Transverse colon (tissue), 4 donors: ENCODE data around the gene EPHB6. TPM values are rescaled to one million over a fixed set of nuclear protein-coding genes. Genes with fewer than 3 reads are reported as not detected.

Experiments
- DNase-seq: peaks from one replicate; pipeline ENCODE4 v3.0.0-alpha.2; 2019
- H3K27ac ChIP-seq, 4 donors: fragments of 200-600 bp; sonication (generic); 2 replicates each; pipeline ENCODE4 v1.5.1; 2016 to 2018; ENCODE audit warnings: inconsistent platforms in 4 of 4
- H3K27me3 ChIP-seq: fragments of 200-600 bp; sonication (generic); 2 replicates; pipeline ENCODE4 v1.5.1; 2017; ENCODE audit warnings: inconsistent platforms
- H3K36me3 ChIP-seq, 4 donors: fragments of 200-600 bp; sonication (generic); 2 replicates each; pipeline ENCODE4 v1.5.1; 2017 to 2019; ENCODE audit warnings: inconsistent platforms in 4 of 4
- H3K4me1 ChIP-seq, 4 donors: fragments of 200-600 bp; sonication (generic); 2 replicates each; pipeline ENCODE4 v1.5.1; 2017 to 2020; ENCODE audit warnings: inconsistent platforms in 4 of 4
- H3K4me3 ChIP-seq, 4 donors: fragments of 200-600 bp; sonication (generic); 1 replicate in 1 of 4; 2 replicates in 3 of 4; pipeline versions ENCODE4 v1.5.1 to v1.6.1; 2017 to 2019; ENCODE audit warnings: inconsistent platforms in 4 of 4
- H3K9me3 ChIP-seq, 2 donors: fragments of 200-600 bp; sonication (generic); 2 replicates each; pipeline ENCODE4 v1.5.1; 2017 to 2019; ENCODE audit warnings: inconsistent platforms in 2 of 2
- EP300 ChIP-seq: sonication (generic); formaldehyde crosslinking; IDR thresholded peaks from one replicate; pipeline ENCODE4 v1.6.1; 2017; ENCODE audit warnings: antibody characterized with exemption, low read depth
- POLR2A ChIP-seq: fragments of 450-650 bp; IDR thresholded peaks from one replicate; pipeline ENCODE4 v1.6.1; 2016; ENCODE audit warnings: antibody characterized with exemption, mild to moderate bottlenecking, moderate library complexity
- POLR2AphosphoS5 ChIP-seq, 3 donors: sonication (generic); formaldehyde crosslinking; IDR thresholded peaks; one replicate each; pipeline ENCODE4 v1.6.1; 2016; ENCODE audit warnings: antibody characterized with exemption in 3 of 3
- WGBS, 2 donors: methylation state at CpG; one replicate each; pipeline ENCODE4 v1.1.5; 2018; ENCODE audit warnings: low coverage in 1 of 2; 5-methylcytosine and 5-hydroxymethylcytosine counted together
- in situ Hi-C, 4 donors: fragments of 200-750 bp; cut with MboI; loops; one replicate each; pipeline versions ENCODE4 v1.15.0 to v1.15.1; 2017; ENCODE audit warnings: low sequenced_read_pairs in 3 of 4, low pct_ligation_motif_present in 1 of 4, low pct_unique_long_range_greater_than_20kb in 1 of 4
- intact Hi-C: fragments of 100-400 bp; cut with DNase I; formaldehyde crosslinking; loops from one replicate; pipeline ENCODE4 v1.15.1; 2023; ENCODE audit warnings: low total_unique reads
- total RNA-seq, 4 donors: library from RNA; depleted of rRNA; stranded (reverse); fragments of >200 nt; gene quantifications; one replicate each; pipeline ENCODE4 v1.1.0, GENCODE V29; 2016
- TF ChIP-seq, protein P1 (sequence below), 5 experiments: fragments of 200-600 bp in 3 of 5; fragments of 450-650 bp in 2 of 5; sonication (generic) in 3 of 5; IDR thresholded peaks; 1 replicate in 2 of 5; 2 replicates in 3 of 5; pipeline ENCODE4 v1.5.1; 2016 to 2017; ENCODE audit warnings: antibody characterized with exemption in 5 of 5, inconsistent platforms in 3 of 5, mild to moderate bottlenecking in 2 of 5, moderate library complexity in 1 of 5

The EPHB6 gene, protein sequence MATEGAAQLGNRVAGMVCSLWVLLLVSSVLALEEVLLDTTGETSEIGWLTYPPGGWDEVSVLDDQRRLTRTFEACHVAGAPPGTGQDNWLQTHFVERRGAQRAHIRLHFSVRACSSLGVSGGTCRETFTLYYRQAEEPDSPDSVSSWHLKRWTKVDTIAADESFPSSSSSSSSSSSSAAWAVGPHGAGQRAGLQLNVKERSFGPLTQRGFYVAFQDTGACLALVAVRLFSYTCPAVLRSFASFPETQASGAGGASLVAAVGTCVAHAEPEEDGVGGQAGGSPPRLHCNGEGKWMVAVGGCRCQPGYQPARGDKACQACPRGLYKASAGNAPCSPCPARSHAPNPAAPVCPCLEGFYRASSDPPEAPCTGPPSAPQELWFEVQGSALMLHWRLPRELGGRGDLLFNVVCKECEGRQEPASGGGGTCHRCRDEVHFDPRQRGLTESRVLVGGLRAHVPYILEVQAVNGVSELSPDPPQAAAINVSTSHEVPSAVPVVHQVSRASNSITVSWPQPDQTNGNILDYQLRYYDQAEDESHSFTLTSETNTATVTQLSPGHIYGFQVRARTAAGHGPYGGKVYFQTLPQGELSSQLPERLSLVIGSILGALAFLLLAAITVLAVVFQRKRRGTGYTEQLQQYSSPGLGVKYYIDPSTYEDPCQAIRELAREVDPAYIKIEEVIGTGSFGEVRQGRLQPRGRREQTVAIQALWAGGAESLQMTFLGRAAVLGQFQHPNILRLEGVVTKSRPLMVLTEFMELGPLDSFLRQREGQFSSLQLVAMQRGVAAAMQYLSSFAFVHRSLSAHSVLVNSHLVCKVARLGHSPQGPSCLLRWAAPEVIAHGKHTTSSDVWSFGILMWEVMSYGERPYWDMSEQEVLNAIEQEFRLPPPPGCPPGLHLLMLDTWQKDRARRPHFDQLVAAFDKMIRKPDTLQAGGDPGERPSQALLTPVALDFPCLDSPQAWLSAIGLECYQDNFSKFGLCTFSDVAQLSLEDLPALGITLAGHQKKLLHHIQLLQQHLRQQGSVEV
- total RNA-seq = 10 to 100 TPM in 1 of 4 donors, 1 to 10 TPM in 3; 2.9 to 10.2 (median 4.5) TPM

GRCh38 chr7:142854372-142855113 is at the start of gene EPHB6:
EPHB6 (plus strand) TSS chr7:142855076; CDS start chr7:142863228, 8,152 bp downstream.
- H3K4me3 ChIP-seq = peak within 1 kb of the TSS; percentile 33 to 74 (median 52)
- 0 to 1% methylated on average over 1 to 21 of the region's 70 CpGs for WGBS, 2 donors
- H3K36me3 ChIP-seq = no peaks in the 10 kb centered on the region
- H3K27me3 ChIP-seq = peaks cover 3% of the 10 kb centered on the region
- in situ Hi-C loops (loop anchor here in 3 of 4 donors (10.0 to 25.0 kb wide), 2 partner anchors 150 to 358 kb away; partner anchors contain the start of gene TAS2R40 (in 3 of the 3)), intact Hi-C loops (loop anchor here (5.0 kb wide), 1 partner anchor 148 kb away; no protein-coding TSS in a partner anchor)
- peak; percentile 87 for DNase-seq
- peaks cover 0 to 10% (median 4%) of the 10 kb centered on the region in 4 donors for H3K4me1 ChIP-seq
- H3K27ac ChIP-seq = peak within 1 kb of the TSS; percentile 67 to 76 (median 70)
- TF ChIP-seq, protein P1, sequence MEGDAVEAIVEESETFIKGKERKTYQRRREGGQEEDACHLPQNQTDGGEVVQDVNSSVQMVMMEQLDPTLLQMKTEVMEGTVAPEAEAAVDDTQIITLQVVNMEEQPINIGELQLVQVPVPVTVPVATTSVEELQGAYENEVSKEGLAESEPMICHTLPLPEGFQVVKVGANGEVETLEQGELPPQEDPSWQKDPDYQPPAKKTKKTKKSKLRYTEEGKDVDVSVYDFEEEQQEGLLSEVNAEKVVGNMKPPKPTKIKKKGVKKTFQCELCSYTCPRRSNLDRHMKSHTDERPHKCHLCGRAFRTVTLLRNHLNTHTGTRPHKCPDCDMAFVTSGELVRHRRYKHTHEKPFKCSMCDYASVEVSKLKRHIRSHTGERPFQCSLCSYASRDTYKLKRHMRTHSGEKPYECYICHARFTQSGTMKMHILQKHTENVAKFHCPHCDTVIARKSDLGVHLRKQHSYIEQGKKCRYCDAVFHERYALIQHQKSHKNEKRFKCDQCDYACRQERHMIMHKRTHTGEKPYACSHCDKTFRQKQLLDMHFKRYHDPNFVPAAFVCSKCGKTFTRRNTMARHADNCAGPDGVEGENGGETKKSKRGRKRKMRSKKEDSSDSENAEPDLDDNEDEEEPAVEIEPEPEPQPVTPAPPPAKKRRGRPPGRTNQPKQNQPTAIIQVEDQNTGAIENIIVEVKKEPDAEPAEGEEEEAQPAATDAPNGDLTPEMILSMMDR (IDR thresholded peaks at IDR 0.05) = no peak
- TF ChIP-seq POLR2AphosphoS5 (IDR thresholded peaks at IDR 0.05) = peak in 1 of 3 donors; percentile 32
- no peaks in the 10 kb centered on the region for H3K9me3 ChIP-seq

GRCh38 chr7:142805350-142806021 is 49.4 kb upstream of the EPHB6 start:
- 70 to 88% methylated on average over 3 of the region's 3 CpGs for WGBS, 2 donors
- Histone ChIP-seq H3K27ac (peak overlapping the region in 2 of 4 donors; percentile 41 to 65), H3K4me3 (no peak overlapping the region), H3K4me1 (no peaks in the 10 kb centered on the region), H3K27me3 (peaks cover 6% of the 10 kb centered on the region), H3K9me3 (no peaks in the 10 kb centered on the region), H3K36me3 (no peaks in the 10 kb centered on the region)
- in situ Hi-C loops = no loop called here
- intact Hi-C loops = loop anchor here (10.0 kb wide), 1 partner anchor 1049 kb away; no protein-coding TSS in a partner anchor
- TF ChIP-seq POLR2A (no peak), POLR2AphosphoS5 (IDR thresholded peaks at IDR 0.05) (no peak), EP300 (no peak)
- TF ChIP-seq, protein P1 (IDR thresholded peaks at IDR 0.05) = no peak
- no peak for DNase-seq

DNA sequence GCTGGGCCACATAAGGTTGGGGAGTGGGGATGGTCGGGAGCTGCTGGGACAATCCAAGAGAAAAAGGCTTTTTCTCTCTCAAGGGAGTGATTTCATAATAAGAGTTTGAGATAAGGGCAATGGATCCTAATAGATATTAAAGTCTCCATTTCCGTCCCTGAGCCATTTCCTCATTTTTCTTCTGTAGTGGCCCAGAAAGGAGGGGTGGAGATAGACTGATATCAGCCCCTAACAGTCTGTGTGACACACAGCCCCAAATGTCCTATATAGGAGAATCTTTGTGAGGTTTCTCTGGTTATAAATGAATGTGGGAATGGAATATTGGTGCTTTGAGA is 48.9 kb upstream of the EPHB6 start:
- peak overlapping the region in 3 of 4 donors; percentile 14 to 65 (median 30) for H3K27ac ChIP-seq
- H3K36me3 ChIP-seq = no peaks in the 10 kb centered on the region
- intact Hi-C loops = loop anchor here (10.0 kb wide), 1 partner anchor 1049 kb away; no protein-coding TSS in a partner anchor
- H3K4me3 ChIP-seq = no peak overlapping the region
- whole genome bisulfite sequencing, 2 donors = 57 to 75% methylated on average over 2 of the region's 2 CpGs
- TF ChIP-seq, protein P1 (IDR thresholded peaks at IDR 0.05) = no peak
- TF ChIP-seq EP300 (no peak), POLR2A (no peak), POLR2AphosphoS5 (IDR thresholded peaks at IDR 0.05) (no peak)
- H3K27me3 ChIP-seq = peaks cover 3% of the 10 kb centered on the region
- in situ Hi-C loops = no loop called here
- H3K4me1 ChIP-seq = no peaks in the 10 kb centered on the region
- no peaks in the 10 kb centered on the region for H3K9me3 ChIP-seq
- no peak for DNase-seq
